Left cardiac atrium (tissue), 4 donors: ENCODE results near the gene NKD2. TPM values are rescaled to one million over a fixed set of nuclear protein-coding genes. Genes with fewer than 3 reads are reported as not detected.
"Not testable (repeated sequence)": the region's sequence is repeated elsewhere in the genome, so short reads cannot be mapped to it uniquely, and the experiment has no call there.

Experiments
- ATAC-seq, 2 donors: fragments of 200-7000 bp; cut with Tn5 transposase; one replicate each; pipeline ENCODE4 v1.9.1; 2020; ENCODE audit warnings: mild to moderate bottlenecking in 2 of 2, moderate library complexity in 2 of 2
- DNase-seq: peaks from one replicate; pipeline ENCODE4 v3.0.0-alpha.2; 2020
- intact Hi-C, 2 donors: fragments of 100-400 bp; cut with DNase I; formaldehyde crosslinking; loops; one replicate each; pipeline versions ENCODE4 v1.14.1 to v1.15.1; 2022 to 2023
- total RNA-seq, 2 donors: library from RNA; stranded (reverse); fragmentation: NEBNext Ultra II Directional; extraction: Animal tissue kit (Norgen Biotek cat#: 25700); gene quantifications; one replicate each; pipeline ENCODE4 v1.2.1, GENCODE V29; 2021
- donor health status: DM: no; HTN: yes; CAD: no.
- donor health status: DM: no; HTN: yes; CAD: no; lungs with severe emphysema.
- donor health status: DM: yes; HTN: yes; CAD: no.
- donor health status: Dilated cardiomyopathy.

The NKD2 gene
- total RNA-seq, 2 donors from 2014 or later: 4.4 to 10.4 TPM

DNA sequence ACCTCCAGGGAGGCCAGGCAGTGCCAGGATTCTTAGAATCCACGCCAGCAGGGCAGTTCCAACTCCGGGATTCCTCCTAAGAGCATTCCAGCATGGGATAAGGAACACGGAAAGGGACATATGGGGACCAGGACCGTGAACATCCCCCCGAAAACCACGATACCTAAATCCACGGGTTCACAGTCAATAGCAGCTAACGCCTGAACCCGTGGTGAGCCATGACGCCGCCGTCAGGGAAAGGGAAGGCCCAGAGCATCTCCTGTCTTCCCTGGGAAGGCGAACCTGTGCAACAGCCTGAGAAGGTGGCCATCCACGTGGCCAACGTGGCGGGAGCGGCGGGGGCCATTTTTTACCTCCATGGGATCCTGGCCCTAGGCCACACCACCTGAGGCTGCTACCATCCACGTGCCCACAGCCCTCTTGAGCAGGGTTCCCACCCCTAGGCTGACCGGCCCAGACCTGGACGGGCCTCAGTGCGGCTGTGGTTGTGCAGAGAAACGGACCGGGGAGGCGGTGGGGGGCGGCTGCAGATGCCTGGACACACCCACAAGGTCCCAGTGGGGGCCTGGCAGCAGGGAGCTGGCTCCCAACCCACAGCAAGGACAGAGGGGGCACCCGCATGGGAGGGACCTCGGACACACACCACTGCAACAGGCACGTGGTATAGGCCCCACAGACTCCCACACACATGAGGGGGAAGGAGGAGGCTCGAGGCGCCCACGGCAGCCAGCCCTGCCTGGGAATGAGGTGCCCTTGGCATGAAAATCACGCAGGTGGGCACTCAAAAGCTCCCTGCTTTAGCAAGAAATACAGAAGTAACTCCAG lies 60.5 kb downstream of the NKD2 start:
- ATAC-seq (no peak), DNase-seq (no peak)
- intact Hi-C loops: no loop called here

GRCh38 chr5:1069720-1070088 lies 61.1 kb downstream of the NKD2 start:
- DNase-seq: no peak
- ATAC-seq: no peak
- intact Hi-C loops: no loop called here

GRCh38 chr5:1073239-1074102 lies 64.9 kb downstream of the NKD2 start:
- DNase-seq (no peak), ATAC-seq (no peak)
- intact Hi-C loops: no loop called here

GRCh38 chr5:1074226-1074625 lies 65.6 kb downstream of the NKD2 start:
- peak in 1 of 2 donors; percentile 7 for ATAC-seq
- DNase-seq: no peak
- intact Hi-C loops: no loop called here

GRCh38 chr5:1074816-1075554 lies 66.4 kb downstream of the NKD2 start:
- ATAC-seq: no peak
- no peak for DNase-seq
- intact Hi-C loops: no loop called here

DNA sequence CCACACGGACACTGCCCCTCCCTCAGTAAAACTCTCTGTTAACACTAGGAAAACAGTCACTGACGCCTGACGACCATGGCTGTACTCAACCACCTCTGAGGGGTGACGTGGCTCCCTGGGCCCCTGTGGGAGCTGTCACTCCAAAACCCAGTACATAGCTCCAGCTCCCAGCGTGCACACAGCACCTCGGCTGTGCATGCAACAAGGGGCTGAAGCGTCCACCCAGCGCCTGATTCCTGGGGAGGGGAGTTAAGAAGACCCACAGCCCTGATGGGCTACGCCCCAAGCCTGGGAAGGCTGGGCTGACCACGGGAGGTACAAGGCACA lies 66.9 kb downstream of the NKD2 start:
- ATAC-seq: no peak
- intact Hi-C loops: no loop called here

DNA sequence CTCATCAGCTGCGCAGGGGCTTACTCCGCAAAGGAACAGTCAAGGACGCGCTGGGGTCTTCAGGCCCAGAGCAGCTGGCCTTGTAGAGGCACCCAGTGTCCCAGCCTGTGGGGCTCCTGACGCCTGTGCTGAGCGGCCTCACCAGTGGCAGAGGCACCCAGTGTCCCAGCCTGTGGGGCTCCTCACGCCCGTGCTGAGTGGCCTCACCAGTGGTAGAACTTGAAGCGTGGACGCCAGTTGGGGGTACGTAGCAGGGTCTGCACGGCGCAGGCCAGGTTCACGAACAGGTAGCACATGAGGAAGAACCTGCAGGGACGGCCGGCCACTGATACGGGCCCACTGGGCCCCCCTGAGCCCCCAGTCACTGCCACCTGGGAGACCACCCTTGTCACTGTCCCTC lies 67.3 kb downstream of the NKD2 start:
- DNase-seq (no peak), ATAC-seq (no peak)
- intact Hi-C loops: no loop called here

More for the DNA sequence above, 66.9 kb downstream of the NKD2 start:
- DNase-seq: no peak

GRCh38 chr5:1076406-1076805 lies 67.8 kb downstream of the NKD2 start:
- no peak for ATAC-seq
- intact Hi-C loops: no loop called here
- no peak for DNase-seq

GRCh38 chr5:1077026-1077425 lies 68.4 kb downstream of the NKD2 start:
- DNase-seq (no peak), ATAC-seq (no peak)
- intact Hi-C loops: no loop called here

- DNase-seq: no peak
- intact Hi-C loops: no loop called here
- ATAC-seq: no peak
These were observed 69.0 kb downstream of the NKD2 start for GRCh38 chr5:1077491-1078020.

DNA sequence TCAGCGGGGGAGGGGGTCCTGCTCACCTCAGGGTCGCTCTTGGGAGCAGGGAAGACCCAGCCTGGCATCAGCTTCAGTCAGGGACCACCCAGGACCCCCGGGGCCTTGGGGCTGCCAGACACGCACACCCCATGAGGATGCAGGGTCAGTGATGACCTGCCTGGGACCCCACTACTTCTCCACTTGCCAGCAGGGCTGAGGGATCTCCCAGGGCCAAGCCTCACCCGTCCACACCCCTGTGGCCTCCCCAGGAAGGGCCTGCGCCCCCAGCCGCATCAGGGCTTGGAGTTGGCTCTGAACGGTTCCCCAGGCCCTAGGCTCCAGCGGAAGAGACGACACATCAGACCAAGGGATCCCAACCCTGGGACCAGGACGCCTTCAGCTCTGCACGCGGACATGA lies 69.6 kb downstream of the NKD2 start:
- DNase-seq (no peak), ATAC-seq (no peak)
- intact Hi-C loops: no loop called here

- ATAC-seq: no peak
- intact Hi-C loops: no loop called here
- DNase-seq: no peak
These were observed 70.2 kb downstream of the NKD2 start for GRCh38 chr5:1078851-1079250.

DNA sequence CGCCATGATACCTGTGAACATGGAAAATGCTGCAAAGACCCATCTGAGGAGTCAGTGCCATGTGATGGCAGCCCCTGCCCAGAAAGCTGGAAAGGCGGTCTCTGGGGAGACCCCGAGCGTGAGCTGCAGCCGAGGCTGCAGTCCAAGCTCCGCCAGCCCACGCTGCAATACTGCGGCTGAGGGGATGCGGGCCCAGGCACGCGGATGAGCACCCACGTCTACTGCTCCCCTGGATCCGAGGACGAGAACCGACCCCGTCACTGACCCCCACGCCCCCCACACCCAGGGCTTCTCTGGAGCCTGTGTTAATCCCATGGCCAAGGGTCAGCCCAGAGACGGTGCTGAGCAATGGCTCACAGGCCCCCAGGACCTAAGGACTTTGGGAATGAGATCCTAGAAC lies 70.9 kb downstream of the NKD2 start:
- DNase-seq (no peak), ATAC-seq (no peak)
- intact Hi-C loops: no loop called here

GRCh38 chr5:1079961-1080360 lies 71.4 kb downstream of the NKD2 start:
- no peak for DNase-seq
- no peak for ATAC-seq
- intact Hi-C loops: no loop called here

- intact Hi-C loops: no loop called here
- DNase-seq: no peak
- peak; percentile 23 to 47 for ATAC-seq
These were observed 71.8 kb downstream of the NKD2 start for GRCh38 chr5:1080432-1080831.

DNA sequence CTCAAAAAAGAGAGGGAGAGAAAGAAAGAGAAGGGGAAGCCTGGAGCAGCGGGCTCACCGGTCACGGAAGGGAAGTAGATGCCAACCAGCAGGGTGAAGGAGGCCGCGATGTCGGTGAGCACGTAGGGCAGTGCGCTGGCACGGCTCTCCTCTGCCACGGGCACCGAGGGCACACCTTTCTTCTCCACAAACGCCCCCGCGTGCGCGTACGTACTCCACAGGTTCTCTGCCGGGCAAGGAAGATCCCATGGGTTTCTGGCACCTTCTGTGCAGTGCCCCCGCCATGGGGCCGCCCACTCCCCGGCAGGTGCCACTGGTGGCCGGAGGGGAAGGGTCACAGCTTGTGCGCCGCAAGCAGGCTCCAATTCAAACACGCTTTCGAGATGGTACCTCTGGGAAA lies 72.9 kb downstream of the NKD2 start:
- ATAC-seq (no peak), DNase-seq (no peak)
- intact Hi-C loops: no loop called here

GRCh38 chr5:1083026-1083425 lies 74.4 kb downstream of the NKD2 start:
- intact Hi-C loops, DNase-seq, ATAC-seq: not testable (repeated sequence)

DNA sequence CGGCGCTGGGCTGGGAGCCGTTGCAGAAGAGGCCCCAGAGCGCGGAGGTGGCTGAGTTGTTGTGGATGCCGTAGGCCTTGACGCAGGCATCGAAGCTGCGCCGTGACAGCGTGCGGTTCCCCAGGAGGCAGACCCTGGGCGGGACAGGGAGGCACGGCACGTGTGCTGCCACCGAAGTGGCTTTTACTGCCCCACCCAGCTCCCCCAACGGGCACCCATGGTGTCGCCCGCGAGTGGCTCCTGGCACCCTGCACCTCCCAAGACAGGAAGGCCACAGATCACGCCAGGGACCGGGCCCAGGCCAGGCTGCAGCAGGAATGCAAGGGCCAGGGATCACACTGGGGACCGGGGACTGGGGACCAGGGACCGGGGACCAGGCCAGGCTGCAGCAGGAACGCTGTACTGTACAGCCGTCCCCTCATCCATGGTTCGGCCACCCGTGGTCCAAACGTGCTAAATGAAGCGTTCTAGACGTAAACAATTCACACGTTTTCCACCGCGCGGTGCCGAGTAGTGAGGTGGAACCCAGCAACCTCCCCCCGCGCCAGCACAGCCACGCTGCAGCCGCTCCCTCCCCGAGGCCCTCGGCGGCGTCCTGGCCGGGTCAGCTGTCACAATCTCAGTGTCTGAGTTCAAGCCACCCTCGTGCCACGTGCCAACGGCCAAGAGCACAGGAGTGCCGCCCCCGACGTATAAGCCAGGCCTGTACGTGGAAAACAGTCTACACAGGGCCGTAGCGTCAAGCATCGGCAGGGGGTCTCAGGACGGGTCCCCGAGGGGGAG lies 75.4 kb downstream of the NKD2 start:
- DNase-seq (no peak), ATAC-seq (no peak)
- intact Hi-C loops: no loop called here

- ATAC-seq (no peak), DNase-seq (no peak)
- intact Hi-C loops: no loop called here
These were observed 76.8 kb downstream of the NKD2 start for GRCh38 chr5:1085391-1085790.
